HEK293 (cell line): Measurements from ENCODE around the gene ABRACL.

ENCODE experiments used
- HOXC10 ChIP-seq: sonication (generic); formaldehyde crosslinking; IDR thresholded peaks from 2 replicates; pipeline ENCODE4 v1.8.1; 2023; ENCODE audit warnings: mild to moderate bottlenecking, missing genetic modification reagents
- ZFP3 ChIP-seq: fragments of 450-650 bp; formaldehyde crosslinking; IDR thresholded peaks from 2 replicates; pipeline ENCODE4 v1.5.1; 2016; ENCODE audit warnings: low read depth, missing biosample characterization, missing genetic modification characterization
- ZNF184 ChIP-seq: fragments of 450-650 bp; IDR thresholded peaks from 2 replicates; pipeline ENCODE4 v1.5.1; 2018; ENCODE audit warnings: missing biosample characterization, mild to moderate bottlenecking, missing genetic modification characterization
- ZNF24 ChIP-seq: fragments of 450-650 bp; formaldehyde crosslinking; IDR thresholded peaks from 2 replicates; pipeline ENCODE4 v1.5.1; 2016; ENCODE audit warnings: missing biosample characterization, missing genetic modification characterization
- ZNF660 ChIP-seq: fragments of 450-650 bp; IDR thresholded peaks from 2 replicates; pipeline ENCODE4 v1.5.1; 2018; ENCODE audit warnings: missing biosample characterization, mild to moderate bottlenecking, missing genetic modification characterization
- ZNF701 ChIP-seq: fragments of 450-650 bp; formaldehyde crosslinking; IDR thresholded peaks from 2 replicates; pipeline ENCODE4 v1.5.1; 2016; ENCODE audit warnings: missing biosample characterization, missing genetic modification characterization
- ZNF792 ChIP-seq: fragments of 450-650 bp; formaldehyde crosslinking; IDR thresholded peaks from 2 replicates; pipeline ENCODE4 v1.5.1; 2016; ENCODE audit warnings: missing biosample characterization, missing genetic modification characterization
- ZNF830 ChIP-seq: fragments of 450-650 bp; IDR thresholded peaks from 2 replicates; pipeline ENCODE4 v1.5.0; 2018; ENCODE audit warnings: missing biosample characterization, missing genetic modification characterization, low read depth, mild to moderate bottlenecking, moderate library complexity
- TF ChIP-seq, protein P1 (sequence below): fragments of 450-650 bp; formaldehyde crosslinking; IDR thresholded peaks from 2 replicates; pipeline ENCODE4 v1.5.1; 2016; ENCODE audit warnings: missing biosample characterization, missing genetic modification characterization
- TF ChIP-seq, protein P2 (sequence below): fragments of 450-650 bp; formaldehyde crosslinking; IDR thresholded peaks from 2 replicates; pipeline ENCODE4 v1.5.1; 2016; ENCODE audit warnings: missing biosample characterization, missing genetic modification characterization, low read depth
- TF ChIP-seq, protein P3 (sequence below): fragments of 450-650 bp; formaldehyde crosslinking; IDR thresholded peaks from 2 replicates; pipeline ENCODE4 v1.5.1; 2016; ENCODE audit warnings: missing biosample characterization, missing genetic modification characterization
- TF ChIP-seq, protein P4 (sequence below): fragments of 450-650 bp; formaldehyde crosslinking; IDR thresholded peaks from 2 replicates; pipeline ENCODE4 v1.5.1; 2017; ENCODE audit warnings: missing biosample characterization, missing genetic modification characterization
- TF ChIP-seq, protein P5 (sequence below): fragments of 450-650 bp; formaldehyde crosslinking; IDR thresholded peaks from 2 replicates; pipeline ENCODE4 v1.5.1; 2016; ENCODE audit warnings: missing biosample characterization, missing genetic modification characterization

DNA sequence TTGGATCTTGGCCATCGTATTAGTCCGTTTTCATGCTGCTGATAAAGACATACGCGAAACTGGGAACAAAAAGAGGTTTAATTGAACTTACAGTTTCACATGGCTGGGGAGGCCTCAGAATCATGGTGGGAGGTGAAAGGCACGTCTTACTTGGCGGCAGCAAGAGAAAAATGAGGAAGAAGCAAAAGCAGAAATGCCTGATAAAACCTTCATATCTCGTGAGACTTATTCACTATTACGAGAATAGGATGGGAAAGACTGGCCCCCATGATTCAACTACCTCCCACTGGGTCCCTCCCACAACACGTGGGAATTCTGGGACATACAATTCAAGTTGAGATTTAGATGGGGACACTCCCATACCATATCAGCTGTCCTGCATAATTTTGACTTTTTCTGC is 20.4 kb upstream of the ABRACL start:
- TF ChIP-seq, protein P1, sequence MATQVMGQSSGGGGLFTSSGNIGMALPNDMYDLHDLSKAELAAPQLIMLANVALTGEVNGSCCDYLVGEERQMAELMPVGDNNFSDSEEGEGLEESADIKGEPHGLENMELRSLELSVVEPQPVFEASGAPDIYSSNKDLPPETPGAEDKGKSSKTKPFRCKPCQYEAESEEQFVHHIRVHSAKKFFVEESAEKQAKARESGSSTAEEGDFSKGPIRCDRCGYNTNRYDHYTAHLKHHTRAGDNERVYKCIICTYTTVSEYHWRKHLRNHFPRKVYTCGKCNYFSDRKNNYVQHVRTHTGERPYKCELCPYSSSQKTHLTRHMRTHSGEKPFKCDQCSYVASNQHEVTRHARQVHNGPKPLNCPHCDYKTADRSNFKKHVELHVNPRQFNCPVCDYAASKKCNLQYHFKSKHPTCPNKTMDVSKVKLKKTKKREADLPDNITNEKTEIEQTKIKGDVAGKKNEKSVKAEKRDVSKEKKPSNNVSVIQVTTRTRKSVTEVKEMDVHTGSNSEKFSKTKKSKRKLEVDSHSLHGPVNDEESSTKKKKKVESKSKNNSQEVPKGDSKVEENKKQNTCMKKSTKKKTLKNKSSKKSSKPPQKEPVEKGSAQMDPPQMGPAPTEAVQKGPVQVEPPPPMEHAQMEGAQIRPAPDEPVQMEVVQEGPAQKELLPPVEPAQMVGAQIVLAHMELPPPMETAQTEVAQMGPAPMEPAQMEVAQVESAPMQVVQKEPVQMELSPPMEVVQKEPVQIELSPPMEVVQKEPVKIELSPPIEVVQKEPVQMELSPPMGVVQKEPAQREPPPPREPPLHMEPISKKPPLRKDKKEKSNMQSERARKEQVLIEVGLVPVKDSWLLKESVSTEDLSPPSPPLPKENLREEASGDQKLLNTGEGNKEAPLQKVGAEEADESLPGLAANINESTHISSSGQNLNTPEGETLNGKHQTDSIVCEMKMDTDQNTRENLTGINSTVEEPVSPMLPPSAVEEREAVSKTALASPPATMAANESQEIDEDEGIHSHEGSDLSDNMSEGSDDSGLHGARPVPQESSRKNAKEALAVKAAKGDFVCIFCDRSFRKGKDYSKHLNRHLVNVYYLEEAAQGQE (tag by site-specific recombination), result no peak
- no peak for TF ChIP-seq ZNF24 (tag by site-specific recombination)
- TF ChIP-seq ZNF701, result no peak
- no peak for TF ChIP-seq ZNF184 (tag by site-specific recombination)
- no peak for TF ChIP-seq HOXC10 (CRISPR knock-in tag)
- TF ChIP-seq, protein P2, sequence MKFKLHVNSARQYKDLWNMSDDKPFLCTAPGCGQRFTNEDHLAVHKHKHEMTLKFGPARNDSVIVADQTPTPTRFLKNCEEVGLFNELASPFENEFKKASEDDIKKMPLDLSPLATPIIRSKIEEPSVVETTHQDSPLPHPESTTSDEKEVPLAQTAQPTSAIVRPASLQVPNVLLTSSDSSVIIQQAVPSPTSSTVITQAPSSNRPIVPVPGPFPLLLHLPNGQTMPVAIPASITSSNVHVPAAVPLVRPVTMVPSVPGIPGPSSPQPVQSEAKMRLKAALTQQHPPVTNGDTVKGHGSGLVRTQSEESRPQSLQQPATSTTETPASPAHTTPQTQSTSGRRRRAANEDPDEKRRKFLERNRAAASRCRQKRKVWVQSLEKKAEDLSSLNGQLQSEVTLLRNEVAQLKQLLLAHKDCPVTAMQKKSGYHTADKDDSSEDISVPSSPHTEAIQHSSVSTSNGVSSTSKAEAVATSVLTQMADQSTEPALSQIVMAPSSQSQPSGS, result no peak
- no peak for TF ChIP-seq ZNF660 (tag by site-specific recombination)
- TF ChIP-seq, protein P3, sequence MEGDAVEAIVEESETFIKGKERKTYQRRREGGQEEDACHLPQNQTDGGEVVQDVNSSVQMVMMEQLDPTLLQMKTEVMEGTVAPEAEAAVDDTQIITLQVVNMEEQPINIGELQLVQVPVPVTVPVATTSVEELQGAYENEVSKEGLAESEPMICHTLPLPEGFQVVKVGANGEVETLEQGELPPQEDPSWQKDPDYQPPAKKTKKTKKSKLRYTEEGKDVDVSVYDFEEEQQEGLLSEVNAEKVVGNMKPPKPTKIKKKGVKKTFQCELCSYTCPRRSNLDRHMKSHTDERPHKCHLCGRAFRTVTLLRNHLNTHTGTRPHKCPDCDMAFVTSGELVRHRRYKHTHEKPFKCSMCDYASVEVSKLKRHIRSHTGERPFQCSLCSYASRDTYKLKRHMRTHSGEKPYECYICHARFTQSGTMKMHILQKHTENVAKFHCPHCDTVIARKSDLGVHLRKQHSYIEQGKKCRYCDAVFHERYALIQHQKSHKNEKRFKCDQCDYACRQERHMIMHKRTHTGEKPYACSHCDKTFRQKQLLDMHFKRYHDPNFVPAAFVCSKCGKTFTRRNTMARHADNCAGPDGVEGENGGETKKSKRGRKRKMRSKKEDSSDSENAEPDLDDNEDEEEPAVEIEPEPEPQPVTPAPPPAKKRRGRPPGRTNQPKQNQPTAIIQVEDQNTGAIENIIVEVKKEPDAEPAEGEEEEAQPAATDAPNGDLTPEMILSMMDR (tag by site-specific recombination), result no peak
- TF ChIP-seq ZNF830 (tag by site-specific recombination), result no peak
- no peak for TF ChIP-seq ZFP3
- TF ChIP-seq ZNF792, result no peak
- TF ChIP-seq, protein P4, sequence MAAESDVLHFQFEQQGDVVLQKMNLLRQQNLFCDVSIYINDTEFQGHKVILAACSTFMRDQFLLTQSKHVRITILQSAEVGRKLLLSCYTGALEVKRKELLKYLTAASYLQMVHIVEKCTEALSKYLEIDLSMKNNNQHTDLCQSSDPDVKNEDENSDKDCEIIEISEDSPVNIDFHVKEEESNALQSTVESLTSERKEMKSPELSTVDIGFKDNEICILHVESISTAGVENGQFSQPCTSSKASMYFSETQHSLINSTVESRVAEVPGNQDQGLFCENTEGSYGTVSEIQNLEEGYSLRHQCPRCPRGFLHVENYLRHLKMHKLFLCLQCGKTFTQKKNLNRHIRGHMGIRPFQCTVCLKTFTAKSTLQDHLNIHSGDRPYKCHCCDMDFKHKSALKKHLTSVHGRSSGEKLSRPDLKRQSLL (tag by site-specific recombination), result no peak
- TF ChIP-seq, protein P5, sequence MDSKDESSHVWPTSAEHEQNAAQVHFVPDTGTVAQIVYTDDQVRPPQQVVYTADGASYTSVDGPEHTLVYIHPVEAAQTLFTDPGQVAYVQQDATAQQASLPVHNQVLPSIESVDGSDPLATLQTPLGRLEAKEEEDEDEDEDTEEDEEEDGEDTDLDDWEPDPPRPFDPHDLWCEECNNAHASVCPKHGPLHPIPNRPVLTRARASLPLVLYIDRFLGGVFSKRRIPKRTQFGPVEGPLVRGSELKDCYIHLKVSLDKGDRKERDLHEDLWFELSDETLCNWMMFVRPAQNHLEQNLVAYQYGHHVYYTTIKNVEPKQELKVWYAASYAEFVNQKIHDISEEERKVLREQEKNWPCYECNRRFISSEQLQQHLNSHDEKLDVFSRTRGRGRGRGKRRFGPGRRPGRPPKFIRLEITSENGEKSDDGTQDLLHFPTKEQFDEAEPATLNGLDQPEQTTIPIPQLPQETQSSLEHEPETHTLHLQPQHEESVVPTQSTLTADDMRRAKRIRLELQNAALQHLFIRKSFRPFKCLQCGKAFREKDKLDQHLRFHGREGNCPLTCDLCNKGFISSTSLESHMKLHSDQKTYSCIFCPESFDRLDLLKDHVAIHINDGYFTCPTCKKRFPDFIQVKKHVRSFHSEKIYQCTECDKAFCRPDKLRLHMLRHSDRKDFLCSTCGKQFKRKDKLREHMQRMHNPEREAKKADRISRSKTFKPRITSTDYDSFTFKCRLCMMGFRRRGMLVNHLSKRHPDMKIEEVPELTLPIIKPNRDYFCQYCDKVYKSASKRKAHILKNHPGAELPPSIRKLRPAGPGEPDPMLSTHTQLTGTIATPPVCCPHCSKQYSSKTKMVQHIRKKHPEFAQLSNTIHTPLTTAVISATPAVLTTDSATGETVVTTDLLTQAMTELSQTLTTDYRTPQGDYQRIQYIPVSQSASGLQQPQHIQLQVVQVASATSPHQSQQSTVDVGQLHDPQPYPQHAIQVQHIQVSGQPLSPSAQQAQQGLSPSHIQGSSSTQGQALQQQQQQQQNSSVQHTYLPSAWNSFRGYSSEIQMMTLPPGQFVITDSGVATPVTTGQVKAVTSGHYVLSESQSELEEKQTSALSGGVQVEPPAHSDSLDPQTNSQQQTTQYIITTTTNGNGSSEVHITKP (tag by site-specific recombination), result no peak
